Spleen (tissue), 7 donors: ENCODE data around the gene SDK1.

ENCODE experiments used
- POLR2A ChIP-seq, 3 donors: fragments of 450-650 bp; IDR thresholded peaks; one replicate each; pipeline ENCODE4 v1.5.1; 2017; ENCODE audit warnings: antibody characterized with exemption in 3 of 3, mild to moderate bottlenecking in 1 of 3
- POLR2AphosphoS5 ChIP-seq, 3 donors: sonication (generic); formaldehyde crosslinking; IDR thresholded peaks; one replicate each; pipeline ENCODE4 v1.5.1; 2017; ENCODE audit warnings: antibody characterized with exemption in 3 of 3
- TF ChIP-seq, protein P1 (sequence below), 11 experiments: fragments of 200-600 bp in 7 of 11; fragments of 450-650 bp in 4 of 11; sonication (generic) in 4 of 11; IDR thresholded peaks in 8 of 11; conservative IDR thresholded peaks in 3 of 11; 1 replicate in 7 of 11; 2 replicates in 4 of 11; pipeline versions ENCODE4 v1.4.0 to v1.8.0; 2016 to 2021; ENCODE audit warnings: antibody characterized with exemption in 11 of 11, inconsistent platforms in 4 of 11, mild to moderate bottlenecking in 1 of 11
- donor health status: DM: no; HTN: no; CAD: no; lungs with moderate emphysema.
- donor health status: DM: no; HTN: no; CAD: no.
- donor health status: DM: no; HTN: no; CAD: no.

DNA sequence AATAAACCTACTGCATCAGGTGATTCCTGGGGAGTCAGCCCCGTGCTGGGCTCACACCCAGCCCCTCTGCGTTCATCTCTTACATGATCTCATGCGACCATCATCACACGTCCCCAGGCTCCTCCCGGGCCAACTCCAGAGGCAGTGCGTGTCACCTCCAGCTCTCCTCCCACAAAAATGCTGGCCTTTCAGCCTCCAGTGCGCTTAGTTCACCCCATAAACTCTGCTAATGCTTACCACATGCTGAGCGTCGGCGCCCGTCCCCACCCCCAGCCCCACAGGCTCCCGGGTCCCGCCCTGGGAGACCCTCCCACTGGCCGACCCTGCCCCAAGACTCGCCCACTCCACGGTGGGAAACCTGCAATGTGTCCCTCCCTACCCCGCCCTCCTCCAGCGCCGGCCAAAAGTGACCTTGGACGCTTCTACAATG lies 816 bp upstream of the SDK1 start:
- TF ChIP-seq, protein P1, sequence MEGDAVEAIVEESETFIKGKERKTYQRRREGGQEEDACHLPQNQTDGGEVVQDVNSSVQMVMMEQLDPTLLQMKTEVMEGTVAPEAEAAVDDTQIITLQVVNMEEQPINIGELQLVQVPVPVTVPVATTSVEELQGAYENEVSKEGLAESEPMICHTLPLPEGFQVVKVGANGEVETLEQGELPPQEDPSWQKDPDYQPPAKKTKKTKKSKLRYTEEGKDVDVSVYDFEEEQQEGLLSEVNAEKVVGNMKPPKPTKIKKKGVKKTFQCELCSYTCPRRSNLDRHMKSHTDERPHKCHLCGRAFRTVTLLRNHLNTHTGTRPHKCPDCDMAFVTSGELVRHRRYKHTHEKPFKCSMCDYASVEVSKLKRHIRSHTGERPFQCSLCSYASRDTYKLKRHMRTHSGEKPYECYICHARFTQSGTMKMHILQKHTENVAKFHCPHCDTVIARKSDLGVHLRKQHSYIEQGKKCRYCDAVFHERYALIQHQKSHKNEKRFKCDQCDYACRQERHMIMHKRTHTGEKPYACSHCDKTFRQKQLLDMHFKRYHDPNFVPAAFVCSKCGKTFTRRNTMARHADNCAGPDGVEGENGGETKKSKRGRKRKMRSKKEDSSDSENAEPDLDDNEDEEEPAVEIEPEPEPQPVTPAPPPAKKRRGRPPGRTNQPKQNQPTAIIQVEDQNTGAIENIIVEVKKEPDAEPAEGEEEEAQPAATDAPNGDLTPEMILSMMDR (IDR thresholded peaks at IDR 0.05 in 8 of 11, conservative IDR thresholded peaks at IDR 0.05 in 3 of 11) = no peak
- TF ChIP-seq POLR2A (IDR thresholded peaks at IDR 0.05) (no peak), POLR2AphosphoS5 (IDR thresholded peaks at IDR 0.05) (no peak)
